HepG2 (cell line): ENCODE results near the gene SGCB. TPM values are rescaled to one million over a fixed set of nuclear protein-coding genes. Genes with fewer than 3 reads are reported as not detected.

Source experiments
- ATF7 ChIP-seq, 2 experiments: fragments of 450-650 bp in 1 of 2; sonication (generic) in 1 of 2; formaldehyde crosslinking in 1 of 2; IDR thresholded peaks; 2 replicates each; pipeline versions ENCODE4 v1.4.0 to v1.6.1; 2016 to 2020; ENCODE audit warnings: antibody characterized with exemption in 1 of 2, mild to moderate bottlenecking in 1 of 2, missing genetic modification reagents in 1 of 2
- CHD4 ChIP-seq: fragments of 200-600 bp; sonication (generic); IDR thresholded peaks from 2 replicates; pipeline ENCODE4 v1.7.0; 2017; ENCODE audit warnings: mild to moderate bottlenecking, low read length, borderline replicate concordance
- HDAC1 ChIP-seq: sonication (generic); formaldehyde crosslinking; IDR thresholded peaks from 2 replicates; pipeline ENCODE4 v1.5.1; 2020; ENCODE audit warnings: mild to moderate bottlenecking, missing genetic modification reagents
- IRX3 ChIP-seq: sonication (generic); formaldehyde crosslinking; IDR thresholded peaks from 2 replicates; pipeline ENCODE4 v1.8.1; 2023; ENCODE audit warnings: mild to moderate bottlenecking, low read depth, missing genetic modification reagents, borderline replicate concordance
- RBM22 ChIP-seq: fragments of 200-400 bp; formaldehyde crosslinking; optimal IDR thresholded peaks from 2 replicates; pipeline ENCODE3; 2017; ENCODE audit warnings: mild to moderate bottlenecking, low read length, moderate library complexity
- RFX3 ChIP-seq: IDR thresholded peaks from 2 replicates; pipeline ENCODE4 v1.6.1; 2016; ENCODE audit warnings: missing biosample characterization, missing genetic modification reagents
- RFXAP ChIP-seq: sonication (generic); formaldehyde crosslinking; IDR thresholded peaks from 2 replicates; pipeline ENCODE4 v1.4.0; 2020; ENCODE audit warnings: missing genetic modification reagents, borderline replicate concordance
- SMC3 ChIP-seq: IDR thresholded peaks from 2 replicates; pipeline ENCODE4 v1.6.1; 2011; ENCODE audit warnings: low read length, improper control_type of control experiment
- TSC22D2 ChIP-seq: sonication (generic); formaldehyde crosslinking; IDR thresholded peaks from 2 replicates; pipeline ENCODE4 v1.5.1; 2020; ENCODE audit warnings: missing genetic modification reagents, mild to moderate bottlenecking, borderline replicate concordance
- ZMAT3 ChIP-seq: sonication (generic); formaldehyde crosslinking; conservative IDR thresholded peaks from 2 replicates; pipeline ENCODE4 v1.7.0; 2021; ENCODE audit warnings: missing genetic modification reagents
- ZNF160 ChIP-seq: sonication (generic); formaldehyde crosslinking; IDR thresholded peaks from 2 replicates; pipeline ENCODE4 v1.8.0; 2022; ENCODE audit warnings: mild to moderate bottlenecking, inconsistent platforms, missing genetic modification reagents
- ZNF292 ChIP-seq: sonication (generic); formaldehyde crosslinking; IDR thresholded peaks from 2 replicates; pipeline ENCODE4 v1.8.1; 2022; ENCODE audit warnings: mild to moderate bottlenecking, low read depth, missing genetic modification reagents, borderline replicate concordance
- ZNF570 ChIP-seq: sonication (generic); formaldehyde crosslinking; IDR thresholded peaks from 2 replicates; pipeline ENCODE4 v1.4.0; 2020; ENCODE audit warnings: mild to moderate bottlenecking, missing genetic modification reagents, borderline replicate concordance
- ZNF660 ChIP-seq: sonication (generic); formaldehyde crosslinking; IDR thresholded peaks from 2 replicates; pipeline ENCODE4 v1.5.1; 2020; ENCODE audit warnings: mild to moderate bottlenecking, low read depth, missing genetic modification reagents, borderline replicate concordance
- ZNF747 ChIP-seq: sonication (generic); formaldehyde crosslinking; IDR thresholded peaks from 2 replicates; pipeline ENCODE4 v1.8.1; 2023; ENCODE audit warnings: missing genetic modification reagents, mild to moderate bottlenecking, borderline replicate concordance
- ZSCAN30 ChIP-seq: sonication (generic); formaldehyde crosslinking; IDR thresholded peaks from 2 replicates; pipeline ENCODE4 v1.5.0; 2020; ENCODE audit warnings: mild to moderate bottlenecking, missing genetic modification reagents
- polyA plus RNA-seq, 8 experiments: library from polyadenylated mRNA; depleted of rRNA in 3 of 8; stranded (reverse) in 7 of 8; unstranded in 1 of 8; fragments of >200 nt; fragmentation: Illumina TruSeq in 4 of 8; extraction: Trizol in 4 of 8; gene quantifications; 2 replicates each; pipeline versions ENCODE4 v1.2.1 to v1.2.3, GENCODE V29; 2011 to 2016; ENCODE audit warnings: low read depth in 4 of 8, missing spikeins in 1 of 8, mixed read lengths in 1 of 8; ENCODE audit not compliant: insufficient read depth in 1 of 8
- total RNA-seq, 5 experiments: library from RNA; depleted of rRNA; stranded (reverse); fragments of >200 nt; fragmentation: Illumina TruSeq; extraction: Trizol; gene quantifications; 2 replicates each; pipeline ENCODE4 v1.2.3, GENCODE V29; 2016; ENCODE audit warnings: low read depth in 1 of 5
- TF ChIP-seq, protein P1 (sequence below): sonication (generic); formaldehyde crosslinking; IDR thresholded peaks from 2 replicates; pipeline ENCODE4 v1.9.0; 2021; ENCODE audit warnings: mild to moderate bottlenecking, missing genetic modification reagents
- TF ChIP-seq, protein P2 (sequence below): conservative IDR thresholded peaks from 2 replicates; pipeline ENCODE4 v1.6.1; 2018; ENCODE audit warnings: missing genetic modification reagents
- TF ChIP-seq, protein P3 (sequence below): sonication (generic); formaldehyde crosslinking; IDR thresholded peaks from 2 replicates; pipeline ENCODE4 v1.4.0; 2020; ENCODE audit warnings: mild to moderate bottlenecking, missing genetic modification reagents

Gene SGCB
- total and polyA plus RNA-seq, 2 of the 13 experiments (the other 11 are each of a cell fraction or from before 2014, with no cell fraction given), result 2.2 to 4.8 TPM

DNA sequence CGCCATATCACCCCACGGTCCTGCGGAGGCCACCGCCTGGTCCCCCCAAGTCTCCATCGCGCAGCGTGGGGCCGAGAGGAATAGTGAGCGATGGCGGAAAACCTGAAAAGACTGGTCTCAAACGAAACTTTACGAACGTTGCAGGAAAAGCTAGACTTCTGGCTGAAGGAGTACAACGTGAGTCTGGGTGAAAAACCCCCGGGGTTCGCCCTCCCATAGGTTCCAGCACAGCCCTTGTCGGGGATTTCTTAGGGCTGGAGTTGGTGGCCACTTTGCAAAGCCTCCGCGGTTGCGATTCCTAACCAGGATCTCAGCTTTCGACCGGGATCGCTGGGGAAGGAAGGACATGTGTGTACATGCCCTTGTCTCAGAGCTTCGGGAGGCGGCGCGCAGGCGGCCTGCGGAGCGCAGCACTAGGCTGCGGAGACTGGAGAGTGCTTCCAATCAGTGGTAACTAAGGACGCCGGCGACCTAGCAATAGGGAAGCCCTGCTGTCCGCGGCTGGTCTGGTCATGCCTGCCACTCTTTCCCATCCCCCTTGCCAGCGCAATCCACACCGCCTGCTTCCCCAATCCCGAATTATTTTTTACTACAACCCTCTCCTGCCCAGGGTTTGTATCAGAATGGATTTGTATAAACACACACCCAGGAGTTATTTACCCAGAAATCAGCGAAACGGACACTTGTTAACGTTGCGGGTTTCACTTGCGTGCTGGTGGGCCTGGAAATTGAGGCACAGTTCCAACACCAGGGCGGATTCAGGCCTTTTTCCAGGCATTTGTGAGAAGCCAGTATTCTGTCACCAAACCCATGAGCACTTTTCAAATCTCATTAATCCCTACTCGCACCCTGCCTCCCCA lies 13.7 kb upstream of the SGCB start (continued):
- TF ChIP-seq, protein P1, sequence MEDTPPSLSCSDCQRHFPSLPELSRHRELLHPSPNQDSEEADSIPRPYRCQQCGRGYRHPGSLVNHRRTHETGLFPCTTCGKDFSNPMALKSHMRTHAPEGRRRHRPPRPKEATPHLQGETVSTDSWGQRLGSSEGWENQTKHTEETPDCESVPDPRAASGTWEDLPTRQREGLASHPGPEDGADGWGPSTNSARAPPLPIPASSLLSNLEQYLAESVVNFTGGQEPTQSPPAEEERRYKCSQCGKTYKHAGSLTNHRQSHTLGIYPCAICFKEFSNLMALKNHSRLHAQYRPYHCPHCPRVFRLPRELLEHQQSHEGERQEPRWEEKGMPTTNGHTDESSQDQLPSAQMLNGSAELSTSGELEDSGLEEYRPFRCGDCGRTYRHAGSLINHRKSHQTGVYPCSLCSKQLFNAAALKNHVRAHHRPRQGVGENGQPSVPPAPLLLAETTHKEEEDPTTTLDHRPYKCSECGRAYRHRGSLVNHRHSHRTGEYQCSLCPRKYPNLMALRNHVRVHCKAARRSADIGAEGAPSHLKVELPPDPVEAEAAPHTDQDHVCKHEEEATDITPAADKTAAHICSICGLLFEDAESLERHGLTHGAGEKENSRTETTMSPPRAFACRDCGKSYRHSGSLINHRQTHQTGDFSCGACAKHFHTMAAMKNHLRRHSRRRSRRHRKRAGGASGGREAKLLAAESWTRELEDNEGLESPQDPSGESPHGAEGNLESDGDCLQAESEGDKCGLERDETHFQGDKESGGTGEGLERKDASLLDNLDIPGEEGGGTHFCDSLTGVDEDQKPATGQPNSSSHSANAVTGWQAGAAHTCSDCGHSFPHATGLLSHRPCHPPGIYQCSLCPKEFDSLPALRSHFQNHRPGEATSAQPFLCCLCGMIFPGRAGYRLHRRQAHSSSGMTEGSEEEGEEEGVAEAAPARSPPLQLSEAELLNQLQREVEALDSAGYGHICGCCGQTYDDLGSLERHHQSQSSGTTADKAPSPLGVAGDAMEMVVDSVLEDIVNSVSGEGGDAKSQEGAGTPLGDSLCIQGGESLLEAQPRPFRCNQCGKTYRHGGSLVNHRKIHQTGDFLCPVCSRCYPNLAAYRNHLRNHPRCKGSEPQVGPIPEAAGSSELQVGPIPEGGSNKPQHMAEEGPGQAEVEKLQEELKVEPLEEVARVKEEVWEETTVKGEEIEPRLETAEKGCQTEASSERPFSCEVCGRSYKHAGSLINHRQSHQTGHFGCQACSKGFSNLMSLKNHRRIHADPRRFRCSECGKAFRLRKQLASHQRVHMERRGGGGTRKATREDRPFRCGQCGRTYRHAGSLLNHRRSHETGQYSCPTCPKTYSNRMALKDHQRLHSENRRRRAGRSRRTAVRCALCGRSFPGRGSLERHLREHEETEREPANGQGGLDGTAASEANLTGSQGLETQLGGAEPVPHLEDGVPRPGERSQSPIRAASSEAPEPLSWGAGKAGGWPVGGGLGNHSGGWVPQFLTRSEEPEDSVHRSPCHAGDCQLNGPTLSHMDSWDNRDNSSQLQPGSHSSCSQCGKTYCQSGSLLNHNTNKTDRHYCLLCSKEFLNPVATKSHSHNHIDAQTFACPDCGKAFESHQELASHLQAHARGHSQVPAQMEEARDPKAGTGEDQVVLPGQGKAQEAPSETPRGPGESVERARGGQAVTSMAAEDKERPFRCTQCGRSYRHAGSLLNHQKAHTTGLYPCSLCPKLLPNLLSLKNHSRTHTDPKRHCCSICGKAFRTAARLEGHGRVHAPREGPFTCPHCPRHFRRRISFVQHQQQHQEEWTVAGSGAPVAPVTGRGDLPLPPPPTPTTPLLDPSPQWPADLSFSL (CRISPR knock-in tag), result no peak
- TF ChIP-seq, protein P2, sequence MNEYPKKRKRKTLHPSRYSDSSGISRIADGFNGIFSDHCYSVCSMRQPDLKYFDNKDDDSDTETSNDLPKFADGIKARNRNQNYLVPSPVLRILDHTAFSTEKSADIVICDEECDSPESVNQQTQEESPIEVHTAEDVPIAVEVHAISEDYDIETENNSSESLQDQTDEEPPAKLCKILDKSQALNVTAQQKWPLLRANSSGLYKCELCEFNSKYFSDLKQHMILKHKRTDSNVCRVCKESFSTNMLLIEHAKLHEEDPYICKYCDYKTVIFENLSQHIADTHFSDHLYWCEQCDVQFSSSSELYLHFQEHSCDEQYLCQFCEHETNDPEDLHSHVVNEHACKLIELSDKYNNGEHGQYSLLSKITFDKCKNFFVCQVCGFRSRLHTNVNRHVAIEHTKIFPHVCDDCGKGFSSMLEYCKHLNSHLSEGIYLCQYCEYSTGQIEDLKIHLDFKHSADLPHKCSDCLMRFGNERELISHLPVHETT, result no peak
- TF ChIP-seq ZSCAN30 (CRISPR knock-in tag), result no peak
- no peak for TF ChIP-seq ATF7 (IDR thresholded peaks at IDR 0.05)
- no peak for TF ChIP-seq ATF7 (CRISPR knock-in tag; IDR thresholded peaks at IDR 0.05)
- peak; percentile 63; the same call in 1 of the 2 replicates for TF ChIP-seq ZNF747
- TF ChIP-seq SMC3, result no peak
- no peak for TF ChIP-seq RBM22
- TF ChIP-seq RFX3 (CRISPR knock-in tag), result peak; percentile 89
- TF ChIP-seq ZNF292, result peak; percentile 67; the same call in 1 of the 2 replicates
- TF ChIP-seq CHD4, result no peak
- TF ChIP-seq ZNF660, result no peak
- TF ChIP-seq, protein P3, sequence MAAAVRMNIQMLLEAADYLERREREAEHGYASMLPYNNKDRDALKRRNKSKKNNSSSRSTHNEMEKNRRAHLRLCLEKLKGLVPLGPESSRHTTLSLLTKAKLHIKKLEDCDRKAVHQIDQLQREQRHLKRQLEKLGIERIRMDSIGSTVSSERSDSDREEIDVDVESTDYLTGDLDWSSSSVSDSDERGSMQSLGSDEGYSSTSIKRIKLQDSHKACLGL (CRISPR knock-in tag), result peak; percentile 54; the same call in 1 of the 2 replicates
- TF ChIP-seq RFXAP (CRISPR knock-in tag), result no peak
- TF ChIP-seq ZNF570 (CRISPR knock-in tag), result no peak
- TF ChIP-seq IRX3, result peak; percentile 46; the same call in 1 of the 2 replicates
- TF ChIP-seq ZNF160 (CRISPR knock-in tag), result peak; percentile 65; the same call in 1 of the 2 replicates
- TF ChIP-seq ZMAT3, result 0 out of 2 replicates have a peak, but pooled peaks have one; percentile 41
- TF ChIP-seq TSC22D2 (CRISPR knock-in tag), result no peak
- TF ChIP-seq HDAC1 (CRISPR knock-in tag), result peak; percentile 64
